ENCODE data around the gene CNIH4.

CNIH4 gene

DNA sequence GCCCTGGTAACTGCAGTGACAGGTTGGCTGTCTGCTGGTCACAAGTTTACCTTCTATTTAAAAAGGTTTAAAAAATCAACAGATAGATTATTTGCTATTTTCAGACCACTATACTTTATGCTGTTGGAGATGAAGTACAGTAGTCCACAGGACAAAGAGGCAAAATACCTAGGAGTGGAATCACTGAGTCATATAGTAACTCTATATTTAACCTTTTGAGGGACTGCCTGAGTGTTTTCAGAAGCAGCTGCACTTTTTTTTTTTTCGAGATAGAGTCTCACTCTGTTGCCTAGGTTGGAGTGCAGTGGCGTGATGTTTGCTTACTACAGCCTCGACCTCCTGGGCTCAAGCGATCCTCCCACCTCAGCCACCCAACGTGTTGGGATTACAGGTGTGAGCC, 11.7 kb downstream of the CNIH4 start:
- TF ChIP-seq, protein P1, sequence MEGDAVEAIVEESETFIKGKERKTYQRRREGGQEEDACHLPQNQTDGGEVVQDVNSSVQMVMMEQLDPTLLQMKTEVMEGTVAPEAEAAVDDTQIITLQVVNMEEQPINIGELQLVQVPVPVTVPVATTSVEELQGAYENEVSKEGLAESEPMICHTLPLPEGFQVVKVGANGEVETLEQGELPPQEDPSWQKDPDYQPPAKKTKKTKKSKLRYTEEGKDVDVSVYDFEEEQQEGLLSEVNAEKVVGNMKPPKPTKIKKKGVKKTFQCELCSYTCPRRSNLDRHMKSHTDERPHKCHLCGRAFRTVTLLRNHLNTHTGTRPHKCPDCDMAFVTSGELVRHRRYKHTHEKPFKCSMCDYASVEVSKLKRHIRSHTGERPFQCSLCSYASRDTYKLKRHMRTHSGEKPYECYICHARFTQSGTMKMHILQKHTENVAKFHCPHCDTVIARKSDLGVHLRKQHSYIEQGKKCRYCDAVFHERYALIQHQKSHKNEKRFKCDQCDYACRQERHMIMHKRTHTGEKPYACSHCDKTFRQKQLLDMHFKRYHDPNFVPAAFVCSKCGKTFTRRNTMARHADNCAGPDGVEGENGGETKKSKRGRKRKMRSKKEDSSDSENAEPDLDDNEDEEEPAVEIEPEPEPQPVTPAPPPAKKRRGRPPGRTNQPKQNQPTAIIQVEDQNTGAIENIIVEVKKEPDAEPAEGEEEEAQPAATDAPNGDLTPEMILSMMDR (IDR thresholded peaks at IDR 0.05): no peak

DNA sequence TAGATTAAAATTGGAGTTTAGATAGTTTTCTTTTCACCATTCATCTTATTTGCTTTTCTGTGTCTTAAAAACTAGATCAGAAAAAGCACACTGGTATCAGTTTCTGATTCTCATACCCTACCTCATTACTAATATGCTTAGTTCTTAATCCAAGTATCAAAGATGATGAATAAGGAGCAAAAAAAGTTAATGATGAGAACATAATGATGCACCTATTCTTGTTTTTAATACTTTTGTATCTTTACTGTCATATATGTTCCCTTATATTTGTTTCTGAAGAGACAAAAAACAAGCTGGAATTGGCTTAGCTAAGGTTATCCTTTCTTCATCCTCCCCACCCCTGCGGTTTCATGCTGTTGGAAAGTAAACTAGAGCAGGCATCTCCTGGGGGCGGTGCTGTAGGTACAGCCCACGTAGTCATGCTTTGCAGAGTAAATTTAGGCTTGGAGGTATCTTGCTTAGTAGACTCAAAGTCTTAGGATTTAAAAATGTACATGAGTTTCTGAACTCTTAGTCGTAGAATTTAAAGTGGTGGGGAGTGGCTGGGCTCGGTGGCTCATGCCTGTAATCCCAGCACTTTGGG, 16.4 kb downstream of the CNIH4 start:
- TF ChIP-seq, protein P1 (IDR thresholded peaks at IDR 0.05): no peak

DNA sequence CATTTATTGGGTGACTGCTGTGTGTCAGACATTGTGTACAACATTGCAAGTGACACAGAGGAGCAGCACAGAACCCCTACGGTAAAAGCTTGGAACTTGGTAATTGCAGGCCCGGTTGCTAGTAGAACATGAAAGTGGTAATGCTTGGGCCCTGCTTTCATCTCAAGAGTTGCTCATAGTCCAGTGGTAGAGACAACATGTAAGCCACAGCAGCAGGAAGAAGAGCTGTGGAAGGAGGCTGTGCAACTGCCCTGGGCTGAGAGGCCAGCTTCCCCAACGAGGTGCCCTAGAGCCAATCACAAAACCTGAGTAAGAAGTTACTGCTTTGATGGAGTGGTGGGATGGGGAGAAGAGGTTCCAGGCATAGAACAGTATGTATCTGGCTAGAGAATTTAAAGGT, 18.4 kb downstream of the CNIH4 start:
- TF ChIP-seq, protein P1 (IDR thresholded peaks at IDR 0.05): no peak

DNA sequence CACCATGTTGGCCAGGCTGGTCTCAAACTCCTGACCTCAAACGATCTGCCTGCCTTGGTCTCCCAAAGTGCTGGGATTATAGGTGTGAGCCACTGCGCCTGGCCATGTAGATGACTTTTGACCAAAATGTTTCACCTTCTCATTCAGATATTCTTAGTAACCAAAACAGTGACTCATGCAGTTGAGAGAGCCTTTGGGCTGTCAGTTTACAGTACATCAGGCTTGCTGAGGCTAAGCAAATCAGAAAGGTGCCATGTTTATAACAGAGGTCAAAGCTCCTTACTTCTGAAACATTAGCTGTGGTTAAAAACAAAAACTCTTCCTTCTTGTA, 21.0 kb downstream of the CNIH4 start:
- TF ChIP-seq, protein P1 (IDR thresholded peaks at IDR 0.05): no peak

DNA sequence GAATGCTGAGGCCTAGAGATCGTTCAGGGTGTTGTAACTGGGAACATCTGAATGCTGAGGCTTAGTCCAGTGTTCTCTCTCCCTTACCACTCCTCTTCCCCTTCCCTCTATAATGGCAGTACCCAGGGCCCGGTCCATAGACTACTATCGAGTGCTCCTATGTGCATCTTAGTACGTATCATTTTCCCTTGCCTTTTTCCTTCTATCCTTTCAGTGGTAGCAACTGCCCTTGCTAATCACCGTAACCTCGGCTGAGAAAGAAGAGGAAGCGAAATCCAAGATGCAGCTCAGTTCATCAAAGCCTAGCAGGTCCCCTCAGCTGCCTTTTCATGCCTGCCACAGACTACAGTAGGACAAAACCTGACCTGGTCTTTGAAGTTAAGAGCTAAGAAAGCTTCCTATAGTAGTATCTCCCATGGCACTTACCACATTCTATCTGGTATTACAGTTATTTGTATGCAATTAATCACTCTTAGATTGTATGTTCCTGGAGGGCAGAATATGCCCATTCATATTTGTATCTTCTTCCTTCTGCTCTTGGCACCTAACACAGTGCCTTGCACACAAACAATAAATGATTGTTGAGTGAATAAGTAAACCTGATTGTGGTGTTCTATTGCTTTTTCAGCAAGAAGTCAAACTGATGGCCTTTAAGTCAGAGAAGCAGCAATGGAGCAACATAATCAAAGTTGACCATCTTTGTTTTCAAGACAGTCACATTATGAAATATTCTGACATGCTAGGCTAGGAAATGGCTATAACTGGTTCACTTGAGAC, 22.4 kb downstream of the CNIH4 start:
- TF ChIP-seq, protein P1 (IDR thresholded peaks at IDR 0.05): no peak

DNA sequence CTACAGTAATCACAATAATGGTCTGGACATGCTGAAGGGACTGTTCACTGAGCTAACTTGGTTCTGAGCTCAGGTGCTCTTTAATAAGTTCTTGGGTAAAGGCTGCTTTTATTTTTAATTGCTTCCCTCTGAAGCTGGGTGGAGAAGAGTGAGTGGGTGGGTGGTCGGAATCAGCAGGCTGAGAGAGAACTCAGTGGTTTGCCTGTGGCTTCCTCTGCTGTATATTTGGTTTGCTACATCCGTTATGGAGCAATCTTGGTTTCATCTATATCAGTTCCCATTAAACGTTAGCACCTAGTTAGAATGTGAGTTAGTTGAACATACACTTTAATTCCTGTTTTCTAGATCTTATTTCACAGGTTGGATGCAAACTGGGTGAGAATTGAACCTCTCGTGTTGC, 23.3 kb downstream of the CNIH4 start:
- TF ChIP-seq, protein P1 (IDR thresholded peaks at IDR 0.05): no peak

DNA sequence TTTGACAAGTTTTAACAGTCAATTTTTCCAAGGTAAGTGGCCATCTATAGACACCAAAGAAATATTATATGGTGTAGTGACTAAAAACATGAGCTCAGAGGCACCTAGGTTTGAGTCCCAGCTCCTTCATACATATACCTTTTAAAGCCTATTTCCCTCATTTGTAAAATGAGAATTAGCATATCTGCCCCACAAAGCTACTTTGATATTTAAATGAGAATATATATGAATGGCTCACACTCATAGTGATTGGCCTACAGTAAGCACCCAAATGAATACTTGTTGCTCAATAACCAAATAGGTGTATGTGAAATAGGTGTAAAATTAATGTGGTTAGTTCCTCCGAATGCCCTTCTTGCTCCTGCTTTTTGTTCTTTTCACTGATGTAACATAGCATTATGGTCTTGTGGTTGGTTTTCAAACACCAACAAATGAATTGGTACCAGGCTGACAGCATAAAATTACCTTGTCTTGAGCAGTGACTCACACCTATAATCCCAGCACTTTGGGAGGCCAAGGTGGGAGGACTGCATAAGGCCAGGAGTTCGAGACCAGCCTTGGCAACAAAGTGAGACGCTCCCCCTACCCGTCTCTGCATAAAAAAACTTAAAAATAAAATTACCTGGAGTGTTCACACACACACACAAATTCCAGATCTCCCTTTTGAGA, 25.3 kb downstream of the CNIH4 start:
- TF ChIP-seq, protein P1 (IDR thresholded peaks at IDR 0.05): no peak

All from LNCAP (cell line).